HG03025 (cell line): ENCODE measurements around the gene TDRD9.
"Not testable (repeated sequence)": the region's sequence is repeated elsewhere in the genome, so short reads cannot be mapped to it uniquely, and the experiment has no call there.

ENCODE experiments used
- ATAC-seq: cut with Tn5 transposase; IDR thresholded peaks from one replicate; pipeline ENCODE4 v1.9.1; 2021; ENCODE audit warnings: mild to moderate bottlenecking, moderate library complexity; ENCODE audit not compliant: unreplicated experiment, low FRiP score

Gene TDRD9

DNA sequence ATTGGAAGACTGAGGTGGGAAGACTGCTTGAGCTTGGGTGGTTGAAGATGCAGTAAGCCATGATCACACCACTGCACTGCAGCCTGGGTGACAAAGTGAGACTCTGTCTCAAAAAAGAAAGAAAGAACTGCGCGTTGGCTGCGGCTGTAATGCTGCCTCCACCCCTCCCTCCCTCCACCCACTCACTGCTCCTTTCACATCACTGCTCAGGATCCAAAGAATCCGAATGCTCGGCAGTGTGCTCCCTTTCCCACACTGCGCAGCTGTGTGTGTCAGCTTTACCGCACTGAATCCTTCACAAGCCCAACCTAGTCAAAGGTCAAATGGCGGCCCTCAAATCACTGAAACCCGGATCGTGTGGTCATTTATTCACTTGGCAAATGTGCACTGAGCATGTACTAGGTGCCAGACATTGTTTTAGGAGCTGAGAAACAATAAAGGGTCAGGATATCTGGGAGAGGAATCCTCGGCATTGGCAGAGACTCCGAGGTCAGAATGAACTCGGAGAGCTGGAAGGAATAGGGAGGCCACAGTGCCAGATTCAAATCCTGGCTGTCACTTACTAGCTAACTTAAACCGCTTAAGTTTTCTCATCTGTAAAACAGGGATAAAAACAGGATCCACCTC lies 11.5 kb upstream of the TDRD9 start:
- no peak for ATAC-seq

DNA sequence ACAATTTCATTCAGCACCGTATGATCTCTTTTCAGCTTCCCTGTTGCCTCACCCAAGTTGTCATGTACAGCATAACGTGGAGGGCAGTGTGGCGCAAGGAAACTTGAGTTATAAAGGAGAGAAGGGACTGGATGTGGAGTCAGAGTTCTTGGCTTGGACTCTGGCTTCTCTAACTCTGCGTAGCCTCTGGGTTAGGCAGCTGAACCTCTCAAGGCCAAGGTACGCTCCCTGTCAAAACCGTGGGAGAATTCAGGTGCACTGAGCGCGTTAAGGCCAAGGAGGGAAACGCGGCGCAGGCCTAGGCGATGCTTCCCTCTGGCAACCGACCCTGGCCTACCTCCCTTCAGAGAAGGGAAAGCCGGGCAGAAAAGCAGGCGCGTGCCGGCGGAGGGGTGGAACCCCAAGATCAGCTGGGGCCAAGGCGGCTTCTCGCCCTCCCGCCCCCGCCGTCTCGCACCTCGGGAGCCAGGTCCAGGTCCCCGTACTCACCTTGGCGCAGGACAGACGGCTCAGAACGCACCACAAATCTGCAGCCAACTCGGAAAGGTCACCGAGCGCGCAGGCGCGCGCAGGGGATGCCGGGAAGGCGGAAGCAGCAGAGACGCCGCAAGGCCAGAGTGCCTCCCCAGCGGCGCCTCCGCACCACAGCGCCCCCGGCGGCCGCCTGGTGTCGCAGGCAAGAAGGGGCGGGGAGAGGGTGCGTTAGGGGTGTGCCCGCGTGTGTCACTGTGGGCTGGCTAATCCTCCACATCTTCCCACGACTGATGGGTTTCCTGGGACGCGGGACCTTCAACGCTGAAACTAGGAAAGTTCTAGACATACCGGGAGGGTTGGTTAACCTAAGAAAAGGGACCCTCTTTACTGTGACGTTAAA lies 7.0 kb upstream of the TDRD9 start:
- ATAC-seq, result peak; percentile 79

DNA sequence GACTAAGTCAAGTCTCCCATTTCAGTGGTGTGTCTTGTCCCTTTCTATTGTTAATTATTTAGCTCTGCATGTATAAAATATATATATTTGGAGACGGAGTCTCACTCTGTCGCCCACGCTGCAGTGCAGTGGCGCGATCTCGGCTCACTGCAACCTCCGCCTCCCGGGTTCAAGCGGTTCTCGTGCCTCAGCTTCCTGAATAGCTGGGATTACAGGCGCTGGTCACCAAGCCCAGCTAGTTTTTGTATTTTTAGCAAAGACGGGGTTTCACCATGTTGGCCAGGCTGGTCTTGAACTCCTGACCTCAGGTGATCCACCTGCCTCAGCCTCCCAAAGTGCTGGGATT lies 6.4 kb upstream of the TDRD9 start:
- ATAC-seq, result not testable (repeated sequence)

DNA sequence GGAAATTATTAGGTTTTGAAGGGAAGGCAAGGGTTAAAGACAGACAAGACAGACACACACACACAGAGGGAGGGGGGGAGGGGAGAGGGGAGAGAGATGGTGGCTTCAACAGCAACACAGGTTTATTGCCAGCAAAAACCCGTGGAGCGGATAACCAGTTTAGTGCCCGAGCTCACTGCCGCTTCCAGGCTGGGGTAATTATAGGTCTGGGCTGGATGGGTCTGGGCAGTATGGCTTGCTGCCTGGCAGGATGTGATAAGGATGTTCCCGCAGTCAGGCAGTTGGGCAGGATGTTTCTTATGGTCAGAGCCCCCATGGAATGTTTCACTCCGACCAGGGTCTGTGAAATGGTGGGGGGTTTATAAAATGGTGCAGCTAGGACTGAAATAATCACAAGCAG lies 4.4 kb upstream of the TDRD9 start:
- ATAC-seq, result no peak

DNA sequence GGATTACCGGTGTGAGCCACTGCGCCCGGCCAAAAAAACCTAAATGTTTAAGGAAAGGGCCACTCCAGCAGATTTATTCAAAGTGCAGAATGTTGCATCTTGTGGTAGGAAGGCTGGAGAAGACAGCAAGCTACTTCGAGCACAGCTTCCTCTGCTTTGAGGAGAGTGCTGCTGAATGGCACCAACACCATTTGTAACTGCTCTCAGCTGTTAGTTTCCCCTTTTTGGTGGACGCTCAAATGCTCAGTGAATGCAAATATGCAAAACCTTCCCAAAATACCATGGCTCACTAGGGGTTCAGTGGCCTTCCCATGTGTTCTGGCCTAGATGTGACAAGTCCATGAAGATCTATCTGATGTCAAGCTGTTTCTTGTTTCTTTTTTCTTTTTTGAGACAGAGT lies 2.9 kb upstream of the TDRD9 start:
- no peak for ATAC-seq

DNA sequence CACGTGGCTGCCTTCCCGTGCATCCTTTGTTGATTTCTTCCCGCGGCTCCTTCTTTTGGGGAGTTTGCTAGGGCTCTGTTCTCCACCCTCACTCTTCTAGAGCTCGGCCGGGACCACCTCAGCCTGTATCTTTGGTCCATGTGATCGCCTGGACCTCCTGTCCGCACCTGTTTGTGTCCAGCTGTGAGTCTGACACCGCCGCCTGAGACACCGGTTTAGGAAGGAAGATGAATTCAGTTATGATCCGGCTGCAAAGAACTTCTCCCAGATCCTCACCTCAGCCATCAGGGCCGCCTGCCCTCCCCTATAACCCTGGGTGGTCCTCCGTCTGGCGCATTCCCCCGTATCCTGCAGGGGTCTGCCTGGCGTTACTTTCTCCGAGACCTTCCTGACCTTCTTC lies 690 bp upstream of the TDRD9 start:
- ATAC-seq, result no peak

DNA sequence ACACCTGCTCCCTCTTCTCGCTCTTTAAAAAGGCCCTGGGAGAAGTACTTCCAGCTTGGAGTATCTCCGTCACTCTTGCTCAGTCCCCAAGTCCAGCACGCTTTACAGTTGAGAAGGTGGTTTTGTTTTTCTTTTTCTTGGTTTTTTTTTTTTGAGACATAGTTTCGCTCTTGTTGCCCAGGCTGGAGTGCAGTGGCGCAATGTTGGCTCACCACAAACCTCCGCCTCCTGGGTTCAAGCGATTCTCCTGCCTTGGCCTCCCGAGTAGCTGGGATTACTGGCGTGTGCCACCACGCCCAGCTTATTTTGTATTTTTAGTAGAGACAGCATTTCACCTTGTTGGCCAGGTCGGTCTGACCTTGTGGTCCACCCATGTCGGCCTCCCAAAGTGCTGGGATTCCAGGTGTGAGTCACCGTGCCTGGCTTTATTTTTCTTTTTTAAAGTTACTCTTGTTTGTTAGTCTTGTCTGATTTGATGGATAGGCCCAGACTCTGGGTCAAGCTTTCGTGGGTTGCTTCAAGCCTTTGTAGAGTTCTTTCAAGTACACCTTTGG lies 1.9 kb downstream of the TDRD9 start:
- no peak for ATAC-seq

DNA sequence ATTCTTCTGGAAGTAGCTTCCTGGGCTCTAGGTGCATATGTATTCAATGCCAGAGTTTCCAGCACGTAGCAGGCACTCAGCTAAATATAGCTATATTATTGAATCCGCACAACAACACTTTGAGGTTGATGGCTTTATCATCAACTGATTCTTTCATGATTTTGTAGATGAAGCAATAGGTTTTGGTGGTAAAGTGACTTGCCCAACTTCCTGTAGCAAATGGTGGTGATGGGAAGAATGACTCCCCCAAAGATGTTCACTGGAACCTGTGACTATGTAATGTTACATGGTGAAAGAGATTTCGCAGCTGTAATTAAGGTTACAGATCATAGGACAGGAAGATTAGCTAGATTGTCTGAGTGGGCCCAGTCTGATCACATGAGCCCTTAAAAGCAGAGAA lies 3.2 kb downstream of the TDRD9 start:
- ATAC-seq, result no peak

DNA sequence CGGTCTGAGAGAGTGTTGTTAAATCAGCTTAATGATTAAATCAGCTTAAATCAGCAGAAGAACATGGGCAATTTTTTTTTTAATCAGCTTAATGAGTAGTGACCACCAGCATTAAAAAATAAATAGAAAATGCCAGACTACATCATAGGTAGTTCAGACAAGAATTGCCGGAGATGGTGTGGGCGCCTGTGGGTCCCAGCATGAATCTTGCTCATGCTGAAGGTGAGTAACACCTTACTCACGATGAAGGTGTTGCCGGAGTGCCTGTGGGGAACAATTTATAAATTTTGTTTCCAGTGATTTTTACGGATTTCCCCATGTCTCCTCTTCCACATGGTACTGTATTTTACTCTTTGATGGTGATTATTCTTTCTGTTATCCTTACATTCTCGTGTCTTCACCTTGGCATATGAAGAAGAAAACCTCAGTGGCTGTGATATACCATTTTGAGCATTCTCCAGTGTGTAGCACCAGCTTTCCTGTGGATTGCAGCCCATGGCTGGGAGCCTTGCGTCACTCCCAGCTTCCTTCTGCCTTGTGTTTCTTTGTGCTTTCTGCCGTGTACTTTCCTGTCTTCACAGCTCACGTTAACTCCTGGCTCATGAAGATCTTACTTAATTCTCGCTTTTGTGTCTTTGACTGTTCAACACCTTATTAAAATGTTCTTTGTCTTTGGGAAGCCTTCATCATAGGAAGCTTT lies 4.7 kb downstream of the TDRD9 start:
- ATAC-seq, result no peak

DNA sequence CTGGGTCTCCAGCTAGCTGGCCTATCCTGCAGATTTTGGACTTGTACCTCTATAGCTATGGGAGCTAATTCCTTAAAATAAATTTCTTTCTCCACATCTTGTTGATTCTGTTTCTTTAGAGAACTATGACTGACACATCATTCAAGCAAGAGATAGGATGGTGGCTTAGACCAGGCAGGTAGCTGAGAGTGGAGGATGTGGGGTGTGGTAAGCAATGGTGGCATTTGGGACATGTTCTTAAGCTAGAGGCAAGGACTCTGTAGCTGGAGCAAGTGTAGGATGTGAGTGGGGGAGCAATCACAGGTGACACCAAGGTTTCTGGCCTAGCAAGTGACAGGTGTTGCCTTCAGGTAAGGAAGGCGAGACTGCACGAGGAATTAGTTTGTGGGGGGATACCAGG lies 6.8 kb downstream of the TDRD9 start:
- no peak for ATAC-seq

DNA sequence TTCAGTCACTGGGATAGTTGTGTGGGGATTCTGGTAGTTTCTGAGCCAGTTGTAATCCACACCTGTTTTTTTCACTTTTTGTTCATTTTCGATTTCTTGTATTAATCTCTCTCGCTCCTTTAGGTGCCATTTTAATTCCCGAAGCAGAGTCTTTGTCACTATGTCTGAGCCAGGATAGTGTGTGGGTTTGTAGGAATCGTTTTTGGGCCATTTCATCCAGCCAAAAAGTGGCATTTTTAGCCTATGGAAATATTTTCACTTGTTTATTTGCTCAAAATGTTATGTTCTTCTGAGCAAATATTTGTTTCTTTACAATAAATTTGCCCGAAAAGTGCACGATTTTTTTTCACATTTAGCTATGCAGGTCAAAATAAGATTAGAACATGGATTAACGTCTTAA lies 13.2 kb downstream of the TDRD9 start:
- no peak for ATAC-seq

DNA sequence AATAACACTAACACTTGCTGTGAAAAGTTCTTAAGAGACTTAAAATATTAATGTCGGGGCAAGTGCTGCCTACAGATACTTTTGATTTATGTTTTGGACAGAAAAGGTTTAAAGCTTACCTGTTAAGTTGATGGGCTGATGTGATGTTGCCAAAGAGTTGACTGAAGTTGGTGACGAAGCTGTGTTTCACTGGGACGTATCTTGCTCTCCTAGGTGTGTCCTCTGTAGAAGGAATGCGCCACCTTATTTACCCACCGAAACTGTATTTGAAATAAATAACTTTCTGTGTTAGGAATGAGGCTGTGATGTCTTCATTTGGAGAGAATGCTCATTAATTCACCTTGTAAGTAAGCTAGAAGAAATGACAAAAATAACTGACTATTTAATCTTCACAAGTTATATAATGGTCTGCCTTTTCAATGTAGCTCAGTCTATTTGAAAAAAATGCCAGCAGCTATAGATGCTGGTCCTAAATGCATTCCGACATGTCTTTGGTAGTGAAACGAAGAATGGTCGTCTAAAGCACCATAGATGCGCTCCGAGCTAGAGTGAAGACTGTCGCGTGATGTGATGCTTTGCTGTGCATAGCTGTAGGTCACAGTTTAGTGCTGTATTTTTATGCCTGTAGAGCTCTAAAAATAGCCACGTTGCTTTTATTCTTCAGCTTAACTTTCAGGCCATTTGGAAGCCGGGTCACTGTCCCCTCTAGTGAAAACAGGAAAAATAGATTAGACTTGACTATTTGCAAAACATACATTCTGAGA lies 13.9 kb downstream of the TDRD9 start, which contains the start of gene RD3L:
Gene RD3L, minus strand, starts transcription at position 557 of the 764 bp plus-strand sequence. CDS start 834 bp downstream, outside the sequence.
- no peak for ATAC-seq

DNA sequence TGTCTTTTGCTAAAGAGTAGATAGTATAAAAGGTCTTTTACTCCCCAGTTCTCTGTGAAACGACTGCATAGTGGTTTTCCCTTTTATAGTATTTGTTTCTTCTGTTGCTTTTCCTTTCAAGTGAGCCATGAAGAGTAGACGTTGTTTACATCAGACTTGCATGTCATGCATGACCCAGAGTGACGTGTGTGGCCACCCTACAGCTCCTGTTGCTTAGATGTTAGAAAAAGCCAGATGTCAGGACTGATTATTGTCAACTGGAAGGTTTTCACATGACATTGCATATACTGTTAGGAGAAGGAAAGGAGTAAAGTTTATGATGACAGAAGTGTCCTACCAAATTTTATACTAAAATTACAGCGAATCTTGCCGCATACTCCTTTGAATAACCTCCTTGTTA lies 15.4 kb downstream of the TDRD9 start:
- ATAC-seq, result no peak

DNA sequence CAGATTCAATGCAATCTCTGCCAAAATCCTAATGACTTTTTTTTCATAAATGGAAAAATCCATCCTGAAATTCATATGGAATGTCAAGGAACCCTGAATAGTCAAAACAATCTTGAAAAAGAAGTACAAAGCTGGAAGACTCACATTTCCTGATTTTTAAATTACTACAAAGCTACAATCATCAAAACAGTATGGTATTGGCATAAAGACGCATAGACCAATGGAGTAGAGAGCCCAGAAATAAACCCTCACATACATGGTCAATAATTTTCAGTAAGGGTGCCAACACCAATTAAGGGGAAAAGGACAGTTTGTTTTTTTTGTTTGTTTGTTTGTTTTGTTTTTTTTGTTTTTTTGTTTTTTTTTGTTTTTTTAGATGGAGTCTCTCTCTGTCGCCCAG lies 18.7 kb downstream of the TDRD9 start:
- ATAC-seq, result no peak

DNA sequence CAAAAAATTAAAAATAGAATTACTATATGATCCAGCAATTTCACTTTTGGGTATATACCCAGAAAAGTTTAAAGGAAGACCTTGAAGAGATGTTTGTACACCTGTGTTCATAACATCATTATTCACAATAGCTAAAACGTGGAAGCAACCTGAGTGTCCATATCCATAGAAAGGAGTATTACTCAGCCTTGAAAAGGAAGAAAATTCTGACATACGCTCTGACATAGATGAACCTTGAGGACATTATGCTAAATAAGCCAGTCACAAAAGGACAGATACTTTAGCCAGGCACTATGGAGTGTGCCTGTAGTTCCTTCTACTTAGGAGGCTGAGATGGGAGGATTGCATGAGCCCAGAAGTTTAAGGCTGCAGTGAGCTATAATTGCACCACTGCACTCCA lies 20.2 kb downstream of the TDRD9 start:
- ATAC-seq, result no peak

DNA sequence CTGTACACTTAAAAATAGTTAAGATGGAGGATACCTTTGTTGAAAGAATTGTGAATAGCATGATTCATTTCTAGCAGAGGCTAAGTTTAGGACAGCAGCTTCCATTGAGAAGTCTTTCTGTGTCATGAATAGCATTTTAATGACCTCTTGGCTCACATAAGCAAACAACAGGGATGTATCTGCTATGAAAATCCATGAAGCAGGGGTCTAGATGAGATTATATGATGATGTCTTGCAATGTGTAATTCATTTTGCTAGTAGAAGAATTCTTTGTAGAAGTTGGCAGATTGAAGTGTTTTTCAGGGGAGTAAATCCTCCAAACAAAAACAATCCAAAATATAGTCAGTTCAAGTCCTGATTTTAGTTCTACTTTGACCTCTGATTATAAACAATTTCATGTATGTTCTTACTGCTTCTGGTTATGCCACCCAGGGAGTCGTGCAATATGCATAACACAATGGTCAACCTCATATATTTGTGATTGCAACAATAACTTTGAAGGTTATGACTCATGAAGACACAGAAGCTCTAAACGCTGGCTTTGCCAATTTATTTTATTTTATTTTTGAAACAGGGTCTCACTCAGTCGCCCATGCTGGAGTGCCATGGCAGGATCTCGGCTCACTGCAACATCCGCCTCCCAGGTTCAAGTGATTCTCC lies 21.0 kb downstream of the TDRD9 start:
- ATAC-seq, result no peak

DNA sequence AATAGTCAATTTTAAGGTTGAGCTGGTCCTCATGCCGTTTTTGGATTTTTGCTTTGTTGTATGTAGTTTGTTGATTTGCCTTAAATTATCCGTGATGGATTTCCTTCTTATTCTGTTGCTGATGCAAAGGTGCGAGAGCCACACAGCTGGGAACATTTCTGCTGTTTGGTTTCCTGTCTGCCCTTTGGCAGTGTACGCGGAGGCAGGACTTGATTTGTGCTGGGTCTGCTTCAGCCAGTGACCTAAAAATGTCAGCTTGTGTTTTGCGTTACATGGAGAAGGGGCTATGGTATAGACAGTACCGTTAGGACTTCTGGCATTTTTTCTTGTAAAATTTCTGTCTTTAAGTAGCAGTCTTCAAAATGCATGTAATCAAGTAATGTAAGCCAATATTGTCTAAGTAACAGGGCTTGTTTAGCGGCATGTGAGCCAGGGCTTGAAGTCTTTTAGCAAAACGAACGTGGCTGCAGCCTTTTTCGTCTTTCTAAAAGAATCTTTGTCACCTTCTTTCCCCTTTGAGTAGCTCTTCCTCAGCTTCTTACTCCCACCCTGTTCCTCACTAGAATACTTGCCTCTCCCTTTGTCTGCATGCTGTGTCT lies 32.3 kb downstream of the TDRD9 start:
- ATAC-seq, result no peak

DNA sequence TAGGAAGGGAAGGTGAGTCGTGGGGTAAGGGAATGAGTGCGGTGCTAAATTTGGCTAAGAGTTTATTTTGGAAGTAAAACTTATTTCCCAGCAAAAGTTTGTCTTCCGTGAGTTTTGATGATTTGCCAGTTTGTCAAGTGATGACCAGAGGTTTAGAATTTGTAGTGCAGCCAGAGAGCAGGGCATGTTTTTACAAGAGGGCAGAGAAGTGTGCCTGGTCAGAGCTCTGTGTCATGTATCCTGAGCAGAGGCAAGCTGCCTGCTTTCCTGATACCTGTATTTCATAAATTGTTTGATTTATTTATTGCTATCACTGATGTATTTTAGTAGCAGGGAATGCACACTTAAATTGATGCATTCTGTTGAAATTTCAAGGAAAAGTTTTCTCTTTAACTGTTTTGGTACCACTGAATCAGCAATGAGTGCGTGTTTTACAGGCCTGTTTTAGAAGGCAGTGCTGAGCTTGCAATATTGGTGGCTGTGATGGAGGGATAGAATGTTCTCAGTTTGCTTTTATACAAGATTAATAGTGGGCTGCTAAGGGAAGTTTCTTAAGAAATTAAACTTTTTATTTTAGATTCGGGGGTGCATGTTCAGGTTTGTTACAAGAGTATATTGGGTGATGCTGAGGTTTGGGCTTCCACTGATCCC lies 33.8 kb downstream of the TDRD9 start:
- ATAC-seq, result no peak

DNA sequence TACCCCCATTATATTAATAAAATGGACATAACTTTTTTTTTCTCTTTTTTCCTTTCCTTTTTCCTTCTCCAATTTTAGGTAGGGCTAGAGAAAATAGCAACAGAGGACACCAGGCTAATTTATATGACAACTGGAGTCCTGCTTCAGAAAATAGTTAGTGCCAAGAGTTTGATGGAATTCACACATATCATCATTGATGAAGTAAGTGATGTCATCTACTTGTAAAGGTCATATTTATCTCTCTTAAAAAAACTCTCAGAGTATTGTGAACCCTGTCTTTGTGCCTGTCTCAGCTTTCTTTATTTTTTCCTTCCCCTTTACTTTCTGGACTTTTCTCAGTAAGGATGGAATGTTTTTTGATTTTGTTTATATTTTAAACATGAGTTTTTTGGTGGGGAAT lies 38.4 kb downstream of the TDRD9 start:
- ATAC-seq, result no peak
